Ovary (tissue), 3 donors: ENCODE results near the gene SLCO2A1.

Experiments used
- POLR2A ChIP-seq: fragments of 450-650 bp; IDR thresholded peaks from one replicate; pipeline ENCODE4 v1.6.1; 2017; ENCODE audit warnings: antibody characterized with exemption, mild to moderate bottlenecking, moderate library complexity
- TF ChIP-seq, protein P1 (sequence below), 3 donors: fragments of 450-650 bp in 2 of 3; fragments of 200-600 bp in 1 of 3; IDR thresholded peaks; one replicate each; pipeline versions ENCODE4 v1.5.1 to v1.8.0; 2016 to 2022; ENCODE audit warnings: antibody characterized with exemption in 3 of 3, mild to moderate bottlenecking in 1 of 3
- donor health status: DM: no; HTN: no; CAD: no.

GRCh38 chr3:133880886-133881455, 148.8 kb downstream of the SLCO2A1 start:
- TF ChIP-seq, protein P1, sequence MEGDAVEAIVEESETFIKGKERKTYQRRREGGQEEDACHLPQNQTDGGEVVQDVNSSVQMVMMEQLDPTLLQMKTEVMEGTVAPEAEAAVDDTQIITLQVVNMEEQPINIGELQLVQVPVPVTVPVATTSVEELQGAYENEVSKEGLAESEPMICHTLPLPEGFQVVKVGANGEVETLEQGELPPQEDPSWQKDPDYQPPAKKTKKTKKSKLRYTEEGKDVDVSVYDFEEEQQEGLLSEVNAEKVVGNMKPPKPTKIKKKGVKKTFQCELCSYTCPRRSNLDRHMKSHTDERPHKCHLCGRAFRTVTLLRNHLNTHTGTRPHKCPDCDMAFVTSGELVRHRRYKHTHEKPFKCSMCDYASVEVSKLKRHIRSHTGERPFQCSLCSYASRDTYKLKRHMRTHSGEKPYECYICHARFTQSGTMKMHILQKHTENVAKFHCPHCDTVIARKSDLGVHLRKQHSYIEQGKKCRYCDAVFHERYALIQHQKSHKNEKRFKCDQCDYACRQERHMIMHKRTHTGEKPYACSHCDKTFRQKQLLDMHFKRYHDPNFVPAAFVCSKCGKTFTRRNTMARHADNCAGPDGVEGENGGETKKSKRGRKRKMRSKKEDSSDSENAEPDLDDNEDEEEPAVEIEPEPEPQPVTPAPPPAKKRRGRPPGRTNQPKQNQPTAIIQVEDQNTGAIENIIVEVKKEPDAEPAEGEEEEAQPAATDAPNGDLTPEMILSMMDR (IDR thresholded peaks at IDR 0.05) = no peak
- no peak for TF ChIP-seq POLR2A
